ENCODE measurements around the gene C4BPA. TPM values are rescaled to one million over a fixed set of nuclear protein-coding genes. Genes with fewer than 3 reads are reported as not detected.

The C4BPA gene
- total RNA-seq, 2 experiments from 2014 or later = not detected

- H3K27ac Mint-ChIP-seq = no peak overlapping the region
- H3K4me3 Mint-ChIP-seq = no peak overlapping the region
- H3K4me1 Mint-ChIP-seq = peaks cover 12% of the 10 kb centered on the region
- CTCF ChIA-PET = no interaction called here
- peaks cover 15% of the 10 kb centered on the region for H3K36me3 Mint-ChIP-seq (ENCODE audit: low read depth)
- POLR2A ChIA-PET = no interaction called here
- H3K9me3 Mint-ChIP-seq = peaks cover 5% of the 10 kb centered on the region
- DNase-seq = no peak
- H3K27me3 Mint-ChIP-seq = peaks cover 12% of the 10 kb centered on the region
Observed at GRCh38 chr1:207101720-207102119, 2.3 kb upstream of the C4BPA start.

DNA sequence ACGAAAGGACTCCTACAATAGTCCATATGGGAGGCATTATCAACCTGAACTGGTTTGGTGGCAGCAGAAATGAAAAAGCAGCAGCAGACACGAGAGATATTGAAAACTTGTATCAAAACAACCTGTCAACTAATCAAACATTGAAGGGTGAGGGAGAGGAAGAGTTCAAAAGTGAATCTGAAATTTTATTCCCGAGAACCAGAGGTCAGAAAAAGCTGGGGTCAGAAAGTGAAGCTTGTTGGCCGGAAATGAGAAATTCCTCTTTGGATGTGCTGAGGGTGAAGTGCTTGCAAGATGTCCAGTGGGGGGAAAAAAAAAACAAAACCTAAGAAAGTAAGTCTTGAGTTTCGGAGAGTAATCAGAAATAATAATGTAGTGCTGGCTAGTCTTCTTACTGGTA is 1.9 kb upstream of the C4BPA start:
- H3K27ac Mint-ChIP-seq = no peak overlapping the region
- H3K4me3 Mint-ChIP-seq = no peak overlapping the region
- POLR2A ChIA-PET = no interaction called here
- H3K9me3 Mint-ChIP-seq = peaks cover 5% of the 10 kb centered on the region
- H3K4me1 Mint-ChIP-seq = peaks cover 11% of the 10 kb centered on the region
- DNase-seq = no peak
- peaks cover 15% of the 10 kb centered on the region for H3K36me3 Mint-ChIP-seq (ENCODE audit: low read depth)
- CTCF ChIA-PET = no interaction called here
- peaks cover 15% of the 10 kb centered on the region for H3K27me3 Mint-ChIP-seq

DNA sequence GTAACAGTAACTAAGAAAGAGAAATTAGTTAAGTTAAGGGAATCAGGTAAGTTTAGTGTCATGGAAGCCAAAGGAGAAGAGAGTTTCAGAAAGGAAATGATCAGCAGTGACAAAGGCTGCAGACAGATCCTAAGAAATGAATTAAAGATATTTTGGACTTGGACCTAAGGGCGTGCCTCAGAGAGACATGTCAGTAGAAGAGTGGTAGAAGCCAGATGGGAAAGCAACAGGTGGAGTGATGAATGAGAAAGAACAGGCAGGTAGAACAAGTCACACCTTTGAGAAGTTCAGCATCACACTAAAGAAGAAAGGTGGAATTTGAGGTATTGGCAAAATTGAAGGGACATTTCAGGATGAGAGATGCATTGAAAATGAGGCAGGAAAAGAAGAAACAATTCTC is 1.4 kb upstream of the C4BPA start:
- peaks cover 7% of the 10 kb centered on the region for H3K4me1 Mint-ChIP-seq
- POLR2A ChIA-PET = no interaction called here
- H3K36me3 Mint-ChIP-seq (ENCODE audit: low read depth) = peaks cover 13% of the 10 kb centered on the region
- CTCF ChIA-PET = no interaction called here
- peaks cover 3% of the 10 kb centered on the region for H3K9me3 Mint-ChIP-seq
- H3K27me3 Mint-ChIP-seq = peaks cover 16% of the 10 kb centered on the region
- no peak overlapping the region for H3K4me3 Mint-ChIP-seq
- DNase-seq = no peak
- no peak overlapping the region for H3K27ac Mint-ChIP-seq

- H3K27ac Mint-ChIP-seq = no peak overlapping the region
- CTCF ChIA-PET = no interaction called here
Observed at GRCh38 chr1:207109004-207109403, 5.0 kb downstream of the C4BPA start.

DNA sequence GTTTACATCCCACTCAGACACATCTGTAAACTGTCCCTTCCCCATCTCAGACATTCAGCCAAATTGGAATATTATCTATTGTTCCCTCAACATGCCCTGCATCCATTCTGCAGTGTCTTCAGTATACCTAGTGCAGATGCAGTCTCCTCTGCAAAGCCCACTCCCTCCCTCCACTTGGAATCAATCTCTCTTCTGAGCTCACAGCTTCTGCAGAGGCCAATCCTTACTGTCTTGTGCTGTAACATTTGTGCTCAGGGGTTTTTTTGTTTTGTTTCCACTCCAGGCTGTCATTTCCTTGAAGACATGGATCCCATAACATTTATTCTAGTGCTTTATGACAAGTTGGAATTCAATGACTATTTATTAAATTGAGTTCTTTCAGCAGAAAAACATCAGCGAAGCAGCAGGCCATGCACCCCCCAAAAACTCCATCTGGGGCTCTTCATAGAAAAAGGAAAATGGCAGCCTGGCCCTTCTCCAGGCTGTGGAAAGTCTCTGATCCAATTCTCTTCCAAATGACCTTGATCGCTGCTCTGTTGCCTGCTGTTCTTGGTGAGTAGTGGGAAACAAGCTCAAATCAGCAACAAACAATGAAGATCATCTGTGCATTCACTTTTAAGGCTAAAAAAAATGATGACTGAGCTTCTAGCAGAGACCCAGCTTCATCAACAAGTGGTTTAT is 8.7 kb downstream of the C4BPA start:
- H3K27me3 Mint-ChIP-seq = peaks cover 20% of the 10 kb centered on the region
- no peak for DNase-seq
- H3K4me3 Mint-ChIP-seq = no peak overlapping the region
- no peaks in the 10 kb centered on the region for H3K36me3 Mint-ChIP-seq (ENCODE audit: low read depth)
- H3K27ac Mint-ChIP-seq = no peak overlapping the region
- ChIA-PET POLR2A (no interaction called here), CTCF (no interaction called here)
- no peaks in the 10 kb centered on the region for H3K4me1 Mint-ChIP-seq
- no peaks in the 10 kb centered on the region for H3K9me3 Mint-ChIP-seq

More at GRCh38 chr1:207109004-207109403, 5.0 kb downstream of the C4BPA start:
- Mint-ChIP-seq H3K27me3 (peaks cover 23% of the 10 kb centered on the region), H3K9me3 (no peaks in the 10 kb centered on the region), H3K4me3 (no peak overlapping the region), H3K36me3 (ENCODE audit: low read depth) (no peaks in the 10 kb centered on the region), H3K4me1 (no peaks in the 10 kb centered on the region)
- no peak for DNase-seq
- POLR2A ChIA-PET = no interaction called here

GRCh38 chr1:207115269-207115668 is 11.2 kb downstream of the C4BPA start:
- H3K9me3 Mint-ChIP-seq = no peaks in the 10 kb centered on the region
- no peak overlapping the region for H3K27ac Mint-ChIP-seq
- ChIA-PET POLR2A (no interaction called here), CTCF (no interaction called here)
- no peak for DNase-seq
- no peaks in the 10 kb centered on the region for H3K4me1 Mint-ChIP-seq
- H3K36me3 Mint-ChIP-seq (ENCODE audit: low read depth) = no peaks in the 10 kb centered on the region
- no peak overlapping the region for H3K4me3 Mint-ChIP-seq
- peaks cover 16% of the 10 kb centered on the region for H3K27me3 Mint-ChIP-seq

DNA sequence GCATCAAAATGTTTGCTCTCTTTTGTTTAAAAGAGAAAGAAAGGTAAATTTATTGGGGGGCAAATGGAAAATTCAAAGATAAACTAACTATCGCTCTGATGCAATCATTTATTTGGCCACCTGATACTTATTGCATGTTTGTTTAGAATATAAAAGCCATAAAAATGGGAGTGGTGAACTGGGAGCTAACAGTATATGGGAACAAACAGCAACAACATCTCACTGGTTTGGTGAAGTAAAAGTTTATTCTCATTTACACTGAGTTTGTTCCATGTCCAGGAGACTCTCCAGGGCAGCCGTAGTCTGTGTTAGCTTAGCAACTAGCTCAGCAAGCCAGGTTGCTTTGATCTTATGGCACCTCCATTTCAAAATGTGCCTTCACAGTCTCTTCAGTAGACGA is 20.4 kb downstream of the C4BPA start:
- DNase-seq = no peak
- Mint-ChIP-seq H3K27me3 (peaks cover 4% of the 10 kb centered on the region), H3K4me1 (no peaks in the 10 kb centered on the region), H3K36me3 (ENCODE audit: low read depth) (peaks cover 4% of the 10 kb centered on the region), H3K9me3 (peaks cover 22% of the 10 kb centered on the region), H3K27ac (no peak overlapping the region), H3K4me3 (no peak overlapping the region)
- ChIA-PET POLR2A (no interaction called here), CTCF (interaction anchor here (1.7 kb wide), 1 partner anchor 64 kb away, joined by 4 read pairs; no protein-coding TSS in a partner anchor)

- H3K27ac Mint-ChIP-seq = no peak overlapping the region
- no peak for DNase-seq
- CTCF ChIA-PET = interaction anchor here (0.6 kb wide), 1 partner anchor 103 kb away, joined by 5 read pairs; no protein-coding TSS in a partner anchor
- H3K4me1 Mint-ChIP-seq = no peaks in the 10 kb centered on the region
- peaks cover 4% of the 10 kb centered on the region for H3K27me3 Mint-ChIP-seq
- H3K4me3 Mint-ChIP-seq = no peak overlapping the region
- POLR2A ChIA-PET = no interaction called here
- H3K9me3 Mint-ChIP-seq = peaks cover 29% of the 10 kb centered on the region
- peaks cover 4% of the 10 kb centered on the region for H3K36me3 Mint-ChIP-seq (ENCODE audit: low read depth)
Observed at GRCh38 chr1:207128336-207128921, 24.4 kb downstream of the C4BPA start.

GRCh38 chr1:207129053-207129452 is 25.0 kb downstream of the C4BPA start:
- Mint-ChIP-seq H3K4me3 (no peak overlapping the region), H3K9me3 (peaks cover 29% of the 10 kb centered on the region), H3K36me3 (ENCODE audit: low read depth) (peaks cover 4% of the 10 kb centered on the region), H3K27me3 (peaks cover 4% of the 10 kb centered on the region), H3K4me1 (no peaks in the 10 kb centered on the region), H3K27ac (no peak overlapping the region)
- DNase-seq = no peak
- ChIA-PET CTCF (no interaction called here), POLR2A (no interaction called here)

GRCh38 chr1:207130252-207131036 is 26.4 kb downstream of the C4BPA start:
- POLR2A ChIA-PET = no interaction called here
- CTCF ChIA-PET = no interaction called here
- peaks cover 4% of the 10 kb centered on the region for H3K36me3 Mint-ChIP-seq (ENCODE audit: low read depth)

GRCh38 chr1:207131163-207131562 is 27.1 kb downstream of the C4BPA start:
- CTCF ChIA-PET = no interaction called here
- peaks cover 27% of the 10 kb centered on the region for H3K9me3 Mint-ChIP-seq
- no peak overlapping the region for H3K27ac Mint-ChIP-seq
- H3K27me3 Mint-ChIP-seq = peaks cover 7% of the 10 kb centered on the region
- no peak for DNase-seq
- no peak overlapping the region for H3K4me3 Mint-ChIP-seq
- peaks cover 4% of the 10 kb centered on the region for H3K36me3 Mint-ChIP-seq (ENCODE audit: low read depth)
- POLR2A ChIA-PET = no interaction called here
- H3K4me1 Mint-ChIP-seq = no peaks in the 10 kb centered on the region

More at GRCh38 chr1:207130252-207131036, 26.4 kb downstream of the C4BPA start:
- no peak overlapping the region for H3K4me3 Mint-ChIP-seq
- no peak for DNase-seq
- no peak overlapping the region for H3K27ac Mint-ChIP-seq
- peaks cover 27% of the 10 kb centered on the region for H3K9me3 Mint-ChIP-seq
- H3K27me3 Mint-ChIP-seq = peaks cover 7% of the 10 kb centered on the region
- H3K4me1 Mint-ChIP-seq = no peaks in the 10 kb centered on the region

DNA sequence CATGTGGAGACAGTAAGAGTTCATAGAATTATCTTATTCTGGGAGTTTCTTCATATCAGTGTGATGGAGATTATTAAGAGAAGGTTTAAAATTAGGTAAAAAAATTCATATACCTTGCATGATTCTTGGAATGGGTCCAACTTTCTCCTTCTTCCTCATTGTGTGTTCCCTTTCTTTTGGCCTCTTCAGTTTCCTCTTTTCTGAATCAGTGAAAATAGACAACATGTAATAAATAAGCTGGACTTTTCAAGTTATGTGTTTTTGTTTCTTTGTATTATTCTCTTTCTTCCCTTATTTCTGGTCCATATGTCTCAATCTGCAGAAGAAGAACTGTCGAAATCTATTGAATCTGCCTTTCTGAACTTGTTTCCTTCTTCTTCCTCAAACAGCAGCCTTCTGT is 30.5 kb downstream of the C4BPA start:
- Mint-ChIP-seq H3K4me1 (no peaks in the 10 kb centered on the region), H3K27me3 (peaks cover 5% of the 10 kb centered on the region), H3K27ac (no peak overlapping the region), H3K9me3 (peaks cover 8% of the 10 kb centered on the region), H3K4me3 (no peak overlapping the region), H3K36me3 (ENCODE audit: low read depth) (no peaks in the 10 kb centered on the region)
- no peak for DNase-seq
- POLR2A ChIA-PET = no interaction called here
- CTCF ChIA-PET = interaction anchor here (0.7 kb wide), 1 partner anchor 1546 kb away, joined by 3 read pairs; no protein-coding TSS in a partner anchor

DNA sequence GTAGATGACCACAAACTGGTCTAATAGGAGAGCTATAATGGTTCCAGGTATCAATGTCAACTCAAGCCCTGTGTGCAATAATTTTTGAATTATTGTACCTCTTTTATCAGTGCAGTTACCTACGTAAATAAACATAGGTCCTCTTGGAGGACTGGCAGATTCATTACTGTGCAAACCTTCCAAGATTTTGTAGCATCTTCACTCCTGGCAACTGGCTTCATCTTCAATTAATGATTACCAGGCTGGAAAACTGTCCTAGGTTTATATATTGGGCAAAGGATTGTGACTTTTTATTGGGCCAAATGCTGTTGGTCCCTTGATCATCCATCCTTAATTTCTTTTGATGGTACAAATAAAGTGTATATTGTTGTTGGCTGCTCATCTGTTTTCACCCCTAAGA is 35.6 kb downstream of the C4BPA start:
- Mint-ChIP-seq H3K27me3 (peaks cover 4% of the 10 kb centered on the region), H3K27ac (no peak overlapping the region), H3K36me3 (ENCODE audit: low read depth) (no peaks in the 10 kb centered on the region), H3K4me1 (no peaks in the 10 kb centered on the region), H3K4me3 (no peak overlapping the region), H3K9me3 (peaks cover 2% of the 10 kb centered on the region)
- CTCF ChIA-PET = no interaction called here
- POLR2A ChIA-PET = no interaction called here
- DNase-seq = no peak
